Cardiac fibroblast (primary cell): ENCODE measurements around the gene KCNH1.
A peak's percentile ranks its signal among the peaks of the same experiment; 100 is the strongest.

ENCODE experiments used
- DNase-seq, 2 donors: peaks; one replicate each; pipeline versions ENCODE4 v3.0.0 to v3.0.0-alpha.2; 2010; ENCODE audit warnings: low read depth in 2 of 2
- H3K4me3 ChIP-seq, 2 donors: replicated peaks in 1 of 2; 1 replicate in 1 of 2; 2 replicates in 1 of 2; pipeline ENCODE4 v1.5.1; 2011; ENCODE audit warnings: low read depth in 2 of 2, low read length in 2 of 2, mild to moderate bottlenecking in 2 of 2, moderate library complexity in 1 of 2
- CTCF ChIP-seq: IDR thresholded peaks from one replicate; pipeline ENCODE4 v1.5.1; 2011; ENCODE audit warnings: low read depth, mild to moderate bottlenecking, low read length, inconsistent platforms

The KCNH1 gene

GRCh38 chr1:210917560-210918169 lies 216.3 kb downstream of the KCNH1 start:
- TF ChIP-seq CTCF, result no peak
- no peak for DNase-seq
- H3K4me3 ChIP-seq, result no peak overlapping the region

- H3K4me3 ChIP-seq, result no peak overlapping the region
- DNase-seq, result no peak
- TF ChIP-seq CTCF, result no peak
These were observed 217.4 kb downstream of the KCNH1 start for GRCh38 chr1:210916548-210916947.

- no peak for TF ChIP-seq CTCF
- H3K4me3 ChIP-seq, result no peak overlapping the region
- peak in 1 of 2 donors; percentile 0 for DNase-seq
These were observed 217.9 kb downstream of the KCNH1 start for GRCh38 chr1:210915890-210916507.

- no peak for TF ChIP-seq CTCF
- no peak for DNase-seq
These were observed 221.2 kb downstream of the KCNH1 start for GRCh38 chr1:210912752-210913151.

GRCh38 chr1:210910020-210910575 lies 223.8 kb downstream of the KCNH1 start:
- H3K4me3 ChIP-seq, result no peak overlapping the region
- no peak for TF ChIP-seq CTCF
- no peak for DNase-seq

More at GRCh38 chr1:210912752-210913151, 221.2 kb downstream of the KCNH1 start:
- no peak overlapping the region for H3K4me3 ChIP-seq

- no peak for TF ChIP-seq CTCF
- DNase-seq, result no peak
- H3K4me3 ChIP-seq, result no peak overlapping the region
These were observed 225.2 kb downstream of the KCNH1 start for GRCh38 chr1:210908791-210909190.
